Endodermal cell (in vitro differentiated cells): ENCODE measurements around the gene CAMK2A. TPM values are rescaled to one million over a fixed set of nuclear protein-coding genes. Genes with fewer than 3 reads are reported as not detected.

ENCODE experiments used
- DNase-seq: peaks from one replicate; pipeline ENCODE4 v3.0.0-alpha.2; 2017
- H3K27ac ChIP-seq: 2 replicates; pipeline ENCODE4 v1.5.1; 2013; ENCODE audit warnings: mild to moderate bottlenecking, low read depth, low read length, moderate library complexity
- H3K27me3 ChIP-seq: 2 replicates; pipeline ENCODE4 v1.6.1; 2013; ENCODE audit warnings: mild to moderate bottlenecking, low read length, moderate library complexity; ENCODE audit not compliant: insufficient read depth, control insufficient read depth, poor library complexity, severe bottlenecking
- H3K36me3 ChIP-seq: 2 replicates; pipeline ENCODE4 v1.7.0; 2013; ENCODE audit warnings: mild to moderate bottlenecking, low read length, moderate library complexity; ENCODE audit not compliant: control insufficient read depth, insufficient read depth
- H3K4me1 ChIP-seq: one replicate; pipeline ENCODE4 v1.7.0; 2013; ENCODE audit warnings: low read length; ENCODE audit not compliant: control insufficient read depth, insufficient read depth
- H3K4me3 ChIP-seq: 2 replicates; pipeline ENCODE4 v1.5.1; 2013; ENCODE audit warnings: mild to moderate bottlenecking, low read length, moderate library complexity
- H3K9ac ChIP-seq: 2 replicates; pipeline ENCODE4 v1.6.1; 2013; ENCODE audit warnings: mild to moderate bottlenecking, low read length, moderate library complexity; ENCODE audit not compliant: poor library complexity, severe bottlenecking; ENCODE audit errors: extremely low read depth
- H3K9me3 ChIP-seq: 2 replicates; pipeline ENCODE4 v1.6.1; 2013; ENCODE audit warnings: mild to moderate bottlenecking, low read length, moderate library complexity; ENCODE audit not compliant: control insufficient read depth
- H3K27ac Mint-ChIP-seq: 2 replicates; pipeline ENCODE4 v1.8.0; 2020; ENCODE audit warnings: mixed read lengths
- H3K27me3 Mint-ChIP-seq: 2 replicates; pipeline ENCODE4 v1.8.0; 2021; ENCODE audit warnings: mild to moderate bottlenecking, mixed read lengths; ENCODE audit not compliant: insufficient read depth
- H3K36me3 Mint-ChIP-seq: 2 replicates; pipeline ENCODE4 v1.8.0; 2020; ENCODE audit warnings: low read depth, mixed read lengths
- H3K4me1 Mint-ChIP-seq: 2 replicates; pipeline ENCODE4 v1.8.0; 2020; ENCODE audit warnings: mixed read lengths
- H3K4me3 Mint-ChIP-seq: 2 replicates; pipeline ENCODE4 v1.8.0; 2020; ENCODE audit warnings: mild to moderate bottlenecking, moderate library complexity, mixed read lengths
- H3K9me3 Mint-ChIP-seq: 2 replicates; pipeline ENCODE4 v1.8.0; 2020; ENCODE audit warnings: mild to moderate bottlenecking, mixed read lengths
- CTCF ChIP-seq: fragments of 200-600 bp; sonication (generic); conservative IDR thresholded peaks from 2 replicates; pipeline ENCODE4 v1.5.0; 2021; ENCODE audit warnings: antibody characterized with exemption, mild to moderate bottlenecking
- WGBS, 2 experiments: methylation state at CpG; one replicate each; pipeline versions ENCODE4 v1.1.5 to v1.1.7; 2013; ENCODE audit warnings: missing lambda C conversion rate in 2 of 2, mixed read lengths in 1 of 2; ENCODE audit not compliant: insufficient coverage in 1 of 2, insufficient read length in 1 of 2; 5-methylcytosine and 5-hydroxymethylcytosine counted together
- total RNA-seq, 2 donors: library from RNA; stranded (reverse); fragmentation: NEBNext Ultra II Directional in 1 of 2; extraction: Animal tissue kit (Norgen Biotek cat#: 25700) in 1 of 2; gene quantifications; 2 replicates in 1 of 2; 3 replicates in 1 of 2; pipeline ENCODE4 v1.2.1, GENCODE V29; 2021

CAMK2A gene
- total RNA-seq, 2 donors from 2014 or later, result 0.31 to 0.49 TPM

GRCh38 chr5:150241298-150242160, 48.0 kb downstream of the CAMK2A start:
- H3K9me3 ChIP-seq, result no peaks in the 10 kb centered on the region
- WGBS, 2 experiments, result 74 to 84% methylated on average over 8 to 14 of the region's 14 CpGs
- H3K4me3 ChIP-seq, result no peak overlapping the region
- no peak for TF ChIP-seq CTCF
- Mint-ChIP-seq H3K4me3 (no peak overlapping the region), H3K9me3 (no peaks in the 10 kb centered on the region), H3K4me1 (peaks cover 6% of the 10 kb centered on the region), H3K36me3 (no peaks in the 10 kb centered on the region), H3K27ac (no peak overlapping the region), H3K27me3 (peaks cover 12% of the 10 kb centered on the region)
- H3K9ac ChIP-seq, result no peak overlapping the region
- no peaks in the 10 kb centered on the region for H3K27me3 ChIP-seq
- H3K4me1 ChIP-seq, result peaks cover 3% of the 10 kb centered on the region
- H3K36me3 ChIP-seq, result no peaks in the 10 kb centered on the region
- no peak for DNase-seq
- no peak overlapping the region for H3K27ac ChIP-seq

GRCh38 chr5:150239794-150240122, 49.8 kb downstream of the CAMK2A start:
- Mint-ChIP-seq H3K36me3 (no peaks in the 10 kb centered on the region), H3K27ac (no peak overlapping the region), H3K4me1 (peaks cover 6% of the 10 kb centered on the region), H3K27me3 (peaks cover 12% of the 10 kb centered on the region), H3K9me3 (no peaks in the 10 kb centered on the region), H3K4me3 (no peak overlapping the region)
- peaks cover 3% of the 10 kb centered on the region for H3K4me1 ChIP-seq
- no peaks in the 10 kb centered on the region for H3K36me3 ChIP-seq
- no peaks in the 10 kb centered on the region for H3K27me3 ChIP-seq
- H3K9me3 ChIP-seq, result no peaks in the 10 kb centered on the region
- H3K4me3 ChIP-seq, result no peak overlapping the region
- 89 to 92% methylated on average over 5 to 7 of the region's 7 CpGs for WGBS, 2 experiments
- TF ChIP-seq CTCF, result no peak
- DNase-seq, result no peak
- H3K9ac ChIP-seq, result no peak overlapping the region
- H3K27ac ChIP-seq, result no peak overlapping the region

- Mint-ChIP-seq H3K4me3 (no peak overlapping the region), H3K36me3 (no peaks in the 10 kb centered on the region), H3K27me3 (peaks cover 10% of the 10 kb centered on the region), H3K9me3 (no peaks in the 10 kb centered on the region), H3K27ac (no peak overlapping the region), H3K4me1 (peaks cover 6% of the 10 kb centered on the region)
- WGBS, 2 experiments, result 95% methylated on average over 11 to 21 of the region's 21 CpGs
- Histone ChIP-seq H3K27ac (no peak overlapping the region), H3K9ac (no peak overlapping the region), H3K36me3 (no peaks in the 10 kb centered on the region), H3K9me3 (no peaks in the 10 kb centered on the region), H3K4me1 (peaks cover 3% of the 10 kb centered on the region), H3K27me3 (no peaks in the 10 kb centered on the region), H3K4me3 (no peak overlapping the region)
- no peak for TF ChIP-seq CTCF
- no peak for DNase-seq
These were observed 50.3 kb downstream of the CAMK2A start for GRCh38 chr5:150239099-150239793.
